Breast epithelium (tissue), 3 donors: ENCODE measurements around the gene TIMM29.

ENCODE experiments used
- CTCF ChIP-seq, 3 donors: fragments of 450-650 bp; IDR thresholded peaks; one replicate each; pipeline ENCODE4 v1.5.1; 2016 to 2017; ENCODE audit warnings: antibody characterized with exemption in 3 of 3, mild to moderate bottlenecking in 3 of 3, moderate library complexity in 3 of 3
- POLR2A ChIP-seq: fragments of 450-650 bp; IDR thresholded peaks from one replicate; pipeline ENCODE4 v1.6.1; 2016; ENCODE audit warnings: antibody characterized with exemption, mild to moderate bottlenecking, moderate library complexity
- POLR2AphosphoS5 ChIP-seq, 3 donors: sonication (generic); formaldehyde crosslinking; IDR thresholded peaks; one replicate each; pipeline ENCODE4 v1.6.1; 2017; ENCODE audit warnings: antibody characterized with exemption in 3 of 3

GRCh38 chr19:10922638-10923014 is 6.0 kb upstream of the TIMM29 start:
- TF ChIP-seq CTCF (IDR thresholded peaks at IDR 0.05) (no peak), POLR2A (no peak), POLR2AphosphoS5 (IDR thresholded peaks at IDR 0.05) (no peak)
